Measurements from ENCODE around the gene PGR.

DNA sequence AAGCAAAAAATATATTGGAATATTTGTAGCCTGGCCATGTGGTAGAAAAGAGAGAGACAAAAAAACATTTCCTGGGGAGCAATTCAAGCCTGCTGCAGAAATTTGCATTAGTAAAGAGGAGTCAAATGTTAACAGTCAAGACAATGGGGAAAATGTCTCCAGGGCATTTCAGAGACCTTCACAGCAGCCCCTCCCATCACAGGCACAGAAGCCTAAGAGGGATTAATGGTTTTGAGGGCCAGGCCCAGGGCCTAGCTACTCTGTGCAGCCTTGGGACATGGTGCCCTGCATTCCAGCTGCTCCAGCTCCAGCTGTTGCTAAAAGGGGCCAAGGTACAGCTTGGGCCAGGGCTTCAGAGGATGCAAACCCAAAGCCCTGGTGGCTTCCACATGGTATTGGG lies 46.8 kb downstream of the PGR start:
- TF ChIP-seq, protein P1, sequence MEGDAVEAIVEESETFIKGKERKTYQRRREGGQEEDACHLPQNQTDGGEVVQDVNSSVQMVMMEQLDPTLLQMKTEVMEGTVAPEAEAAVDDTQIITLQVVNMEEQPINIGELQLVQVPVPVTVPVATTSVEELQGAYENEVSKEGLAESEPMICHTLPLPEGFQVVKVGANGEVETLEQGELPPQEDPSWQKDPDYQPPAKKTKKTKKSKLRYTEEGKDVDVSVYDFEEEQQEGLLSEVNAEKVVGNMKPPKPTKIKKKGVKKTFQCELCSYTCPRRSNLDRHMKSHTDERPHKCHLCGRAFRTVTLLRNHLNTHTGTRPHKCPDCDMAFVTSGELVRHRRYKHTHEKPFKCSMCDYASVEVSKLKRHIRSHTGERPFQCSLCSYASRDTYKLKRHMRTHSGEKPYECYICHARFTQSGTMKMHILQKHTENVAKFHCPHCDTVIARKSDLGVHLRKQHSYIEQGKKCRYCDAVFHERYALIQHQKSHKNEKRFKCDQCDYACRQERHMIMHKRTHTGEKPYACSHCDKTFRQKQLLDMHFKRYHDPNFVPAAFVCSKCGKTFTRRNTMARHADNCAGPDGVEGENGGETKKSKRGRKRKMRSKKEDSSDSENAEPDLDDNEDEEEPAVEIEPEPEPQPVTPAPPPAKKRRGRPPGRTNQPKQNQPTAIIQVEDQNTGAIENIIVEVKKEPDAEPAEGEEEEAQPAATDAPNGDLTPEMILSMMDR (conservative IDR thresholded peaks at IDR 0.05): no peak
- TF ChIP-seq ZFX (IDR thresholded peaks at IDR 0.05): no peak

All from C4-2B (cell line).